H1 (cell line): ENCODE results near the gene GNG4. TPM values are rescaled to one million over a fixed set of nuclear protein-coding genes. Genes with fewer than 3 reads are reported as not detected.

Experiments used
- CTCF ChIA-PET: fragments of 300-600 bp; sonication (Branson Sonifier 250); formaldehyde crosslinking; loops from one replicate; lab custom pipeline; 2021; ENCODE audit not compliant: partially characterized antibody; lab: Charles Lee
- POLR2A ChIA-PET: fragments of 300-600 bp; sonication (Branson Sonifier 250); formaldehyde crosslinking; loops from one replicate; lab custom pipeline; 2021; ENCODE audit warnings: inconsistent platforms; ENCODE audit not compliant: partially characterized antibody; lab: Charles Lee
- DNase-seq, 2 experiments: peaks; one replicate each; pipeline versions ENCODE4 v3.0.0 to v3.0.0-alpha.2; 2010 to 2022; ENCODE audit warnings: low spot score in 2 of 2, low read depth in 1 of 2, mixed read lengths in 1 of 2
- FAIRE-seq: peaks from 2 replicates; lab custom pipeline; 2011; peaks lifted over from hg19 to GRCh38; lab: Jason Lieb, UNC
- H2AFZ ChIP-seq: 2 replicates; pipeline ENCODE4 v1.8.1; 2012; ENCODE audit warnings: low read length, inconsistent platforms
- H2AK5ac ChIP-seq: 2 replicates; pipeline ENCODE4 v1.6.1; 2013; ENCODE audit warnings: low read depth, low read length
- H2BK120ac ChIP-seq: replicated peaks from 2 replicates; pipeline ENCODE3; 2013; ENCODE audit warnings: low read depth, low read length, inconsistent platforms
- H2BK12ac ChIP-seq: 2 replicates; pipeline ENCODE4 v1.6.1; 2013; ENCODE audit warnings: low read depth, low read length
- H2BK15ac ChIP-seq: 2 replicates; pipeline ENCODE4 v1.6.1; 2013; ENCODE audit warnings: low read length
- H2BK20ac ChIP-seq: 2 replicates; pipeline ENCODE4 v1.6.1; 2013; ENCODE audit warnings: low read length
- H2BK5ac ChIP-seq: 2 replicates; pipeline ENCODE4 v1.6.1; 2013; ENCODE audit warnings: low read depth, low read length
- H3K14ac ChIP-seq: 2 replicates; pipeline ENCODE4 v1.6.1; 2013; ENCODE audit warnings: inconsistent platforms; ENCODE audit not compliant: insufficient read length
- H3K18ac ChIP-seq: 2 replicates; pipeline ENCODE4 v1.6.1; 2013; ENCODE audit warnings: low read length; ENCODE audit errors: extremely low read depth
- H3K23ac ChIP-seq: 2 replicates; pipeline ENCODE4 v1.6.1; 2013; ENCODE audit warnings: inconsistent platforms; ENCODE audit not compliant: insufficient read length
- H3K23me2 ChIP-seq: 2 replicates; pipeline ENCODE4 v1.6.1; 2013; ENCODE audit warnings: low read depth, low read length
- H3K27ac ChIP-seq: 2 replicates; pipeline ENCODE4 v1.6.1; 2011; ENCODE audit warnings: low read depth, low read length, inconsistent platforms
- H3K27me3 ChIP-seq, 4 experiments: replicated peaks in 1 of 4; 1 replicate in 1 of 4; 2 replicates in 3 of 4; pipeline versions ENCODE4 v1.6.1 to v1.8.1; 2011 to 2013; ENCODE audit warnings: low read length in 3 of 4, mild to moderate bottlenecking in 3 of 4, inconsistent platforms in 2 of 4, mixed read lengths in 2 of 4, moderate library complexity in 1 of 4; ENCODE audit not compliant: control insufficient read depth in 3 of 4, insufficient read depth in 3 of 4; ENCODE audit errors: extremely low read depth in 1 of 4
- H3K36me3 ChIP-seq, 4 experiments: 2 replicates each; pipeline versions ENCODE4 v1.6.1 to v1.8.1; 2011 to 2013; ENCODE audit warnings: mild to moderate bottlenecking in 4 of 4, low read length in 3 of 4, moderate library complexity in 2 of 4, control low read depth in 1 of 4, inconsistent platforms in 1 of 4; ENCODE audit not compliant: insufficient read depth in 4 of 4, control insufficient read depth in 2 of 4
- H3K4ac ChIP-seq: replicated peaks from 2 replicates; pipeline ENCODE3; 2013; ENCODE audit warnings: low read length, low read depth, mixed read lengths, inconsistent platforms; ENCODE audit not compliant: insufficient read length
- H3K4me1 ChIP-seq, 4 experiments: replicated peaks in 1 of 4; 1 replicate in 1 of 4; 2 replicates in 3 of 4; pipeline versions ENCODE4 v1.6.1 to v1.8.1; 2011 to 2013; ENCODE audit warnings: low read length in 3 of 4, inconsistent platforms in 2 of 4, mixed read lengths in 1 of 4; ENCODE audit not compliant: insufficient read depth in 4 of 4, control insufficient read depth in 3 of 4
- H3K4me2 ChIP-seq, 2 experiments: 2 replicates each; pipeline versions ENCODE4 v1.6.1 to v1.8.1; 2011 to 2013; ENCODE audit warnings: low read depth in 2 of 2, low read length in 2 of 2, control low read depth in 1 of 2, inconsistent platforms in 1 of 2, mild to moderate bottlenecking in 1 of 2; ENCODE audit not compliant: insufficient read depth in 1 of 2
- H3K4me3 ChIP-seq, 4 experiments: fragments of 200-600, 300-600 bp in 1 of 4; sonication (generic), shearing (Covaris generic), sonication (Bioruptor Twin) in 1 of 4; 2 replicates each; pipeline versions ENCODE4 v1.5.1 to v1.8.1; 2011 to 2016; ENCODE audit warnings: low read length in 4 of 4, low read depth in 3 of 4, control low read depth in 2 of 4, inconsistent platforms in 2 of 4, mild to moderate bottlenecking in 2 of 4, mixed read lengths in 1 of 4, moderate library complexity in 1 of 4; ENCODE audit not compliant: insufficient read depth in 2 of 4; ENCODE audit errors: extremely low read depth in 1 of 4
- H3K56ac ChIP-seq: replicated peaks from 2 replicates; pipeline ENCODE3; 2013; ENCODE audit warnings: low read depth, mild to moderate bottlenecking, mixed read lengths, low read length, inconsistent platforms; ENCODE audit not compliant: insufficient read length
- H3K79me1 ChIP-seq: 2 replicates; pipeline ENCODE4 v1.6.1; 2013; ENCODE audit warnings: low read depth, low read length, control low read depth
- H3K79me2 ChIP-seq, 2 experiments: 2 replicates each; pipeline versions ENCODE4 v1.6.1 to v1.8.1; 2012 to 2013; ENCODE audit warnings: low read length in 2 of 2, mild to moderate bottlenecking in 2 of 2, inconsistent platforms in 1 of 2; ENCODE audit not compliant: insufficient read depth in 2 of 2, control insufficient read depth in 1 of 2
- H3K9ac ChIP-seq, 4 experiments: replicated peaks in 1 of 4; 1 replicate in 1 of 4; 2 replicates in 3 of 4; pipeline versions ENCODE4 v1.6.1 to v1.8.1; 2011 to 2013; ENCODE audit warnings: low read depth in 3 of 4, low read length in 3 of 4, control low read depth in 2 of 4, mild to moderate bottlenecking in 2 of 4, moderate library complexity in 2 of 4, inconsistent platforms in 1 of 4; ENCODE audit errors: extremely low read depth in 1 of 4
- H3K9me3 ChIP-seq, 2 experiments: 2 replicates each; pipeline versions ENCODE4 v1.6.1 to v1.8.1; 2012 to 2013; ENCODE audit warnings: mild to moderate bottlenecking in 2 of 2, moderate library complexity in 2 of 2, control low read depth in 1 of 2, inconsistent platforms in 1 of 2, low read depth in 1 of 2, low read length in 1 of 2, mixed read lengths in 1 of 2; ENCODE audit not compliant: insufficient read depth in 2 of 2
- H4K20me1 ChIP-seq, 2 experiments: replicated peaks in 1 of 2; 2 replicates each; pipeline versions ENCODE3 to v1.8.1; 2011 to 2013; ENCODE audit warnings: inconsistent platforms in 2 of 2, low read length in 2 of 2, mild to moderate bottlenecking in 1 of 2; ENCODE audit not compliant: insufficient read depth in 2 of 2, control insufficient read depth in 1 of 2
- H4K5ac ChIP-seq: 2 replicates; pipeline ENCODE4 v1.6.1; 2013; ENCODE audit warnings: low read length, low read depth, mixed read lengths, inconsistent platforms; ENCODE audit not compliant: insufficient read length
- H4K8ac ChIP-seq: 2 replicates; pipeline ENCODE4 v1.8.0; 2013; ENCODE audit warnings: mild to moderate bottlenecking, moderate library complexity, low read length, inconsistent platforms; ENCODE audit not compliant: insufficient read depth; ENCODE audit errors: extremely low read depth
- H4K91ac ChIP-seq: replicated peaks from 2 replicates; pipeline ENCODE3; 2013; ENCODE audit warnings: low read length, mixed read lengths, inconsistent platforms; ENCODE audit not compliant: insufficient read length
- BRCA1 ChIP-seq: IDR thresholded peaks from 2 replicates; pipeline ENCODE4 v1.6.1; 2012; ENCODE audit warnings: low read depth, low read length, improper control_type of control experiment
- CREB1 ChIP-seq: IDR thresholded peaks from 2 replicates; pipeline ENCODE4 v1.6.1; 2012; ENCODE audit warnings: inconsistent platforms
- JUN ChIP-seq: IDR thresholded peaks from 2 replicates; pipeline ENCODE4 v1.6.1; 2011; ENCODE audit warnings: low read depth, mild to moderate bottlenecking, improper control_type of control experiment, low read length
- JUND ChIP-seq: IDR thresholded peaks from 2 replicates; pipeline ENCODE4 v1.6.1; 2011; ENCODE audit warnings: mild to moderate bottlenecking, improper control_type of control experiment, low read length
- POU5F1 ChIP-seq: IDR thresholded peaks from 2 replicates; pipeline ENCODE4 v1.6.1; 2011; ENCODE audit warnings: low read depth, mild to moderate bottlenecking, low read length, moderate library complexity
- RBBP5 ChIP-seq: IDR thresholded peaks from 2 replicates; pipeline ENCODE4 v1.7.1; 2012; ENCODE audit warnings: low read depth, mild to moderate bottlenecking, inconsistent platforms, low read length, moderate library complexity, borderline replicate concordance
- RFX5 ChIP-seq: IDR thresholded peaks from 2 replicates; pipeline ENCODE4 v1.6.1; 2011; ENCODE audit warnings: low read depth, low read length, improper control_type of control experiment, borderline replicate concordance
- RNF2 ChIP-seq: fragments of 200-900, 300-1000 bp; sonication (generic); IDR thresholded peaks from 2 replicates; pipeline ENCODE4 v1.7.1; 2016; ENCODE audit warnings: borderline replicate concordance, low read depth, mild to moderate bottlenecking, antibody characterized with exemption, low read length; ENCODE audit not compliant: poor library complexity, severe bottlenecking; ENCODE audit errors: missing control alignments
- TAF1 ChIP-seq: IDR thresholded peaks from 2 replicates; pipeline ENCODE4 v1.6.1; 2011; ENCODE audit warnings: mild to moderate bottlenecking, low read depth, low read length
- TAF7 ChIP-seq: optimal IDR thresholded peaks from 2 replicates; pipeline ENCODE3; 2011; ENCODE audit warnings: low read depth, mild to moderate bottlenecking, inconsistent platforms, low read length, moderate library complexity, borderline replicate concordance
- TCF12 ChIP-seq: IDR thresholded peaks from 2 replicates; pipeline ENCODE4 v1.6.1; 2011; ENCODE audit warnings: low read depth, mild to moderate bottlenecking, low read length
- USF2 ChIP-seq: IDR thresholded peaks from 2 replicates; pipeline ENCODE4 v1.6.1; 2011; ENCODE audit warnings: low read length, improper control_type of control experiment
- YY1 ChIP-seq: IDR thresholded peaks from 2 replicates; pipeline ENCODE4 v1.6.1; 2011; ENCODE audit warnings: low read depth, mild to moderate bottlenecking, low read length
- WGBS, 2 experiments: shearing (Covaris generic) in 1 of 2; methylation state at CpG; one replicate each; pipeline versions ENCODE4 v1.1.6 to v1.1.7; 2013 to 2015; ENCODE audit warnings: low lambda C conversion rate in 2 of 2, mixed read lengths in 2 of 2, inconsistent platforms in 1 of 2, low coverage in 1 of 2, missing lambda C conversion rate in 1 of 2; ENCODE audit not compliant: insufficient replicate concordance in 2 of 2, insufficient coverage in 1 of 2, insufficient read length in 1 of 2; ENCODE audit errors: extremely low coverage in 1 of 2, missing lambda C conversion rate in 1 of 2; 5-methylcytosine and 5-hydroxymethylcytosine counted together
- polyA plus RNA-seq, 7 experiments: library from polyadenylated mRNA; depleted of rRNA in 3 of 7; stranded (reverse) in 5 of 7; unstranded in 2 of 7; fragments of >200 nt in 5 of 7; fragments of 200-250 nt in 2 of 7; gene quantifications; 1 replicate in 5 of 7; 2 replicates in 1 of 7; 4 replicates in 1 of 7; pipeline versions ENCODE4 v1.2.1 to v1.2.3, GENCODE V29; 2011 to 2013; ENCODE audit warnings: missing spikeins in 2 of 7, mixed read lengths in 2 of 7
- total RNA-seq: library from RNA; stranded (reverse); fragmentation: NEBNext Ultra II Directional; extraction: Animal tissue kit (Norgen Biotek cat#: 25700); gene quantifications from 2 replicates; pipeline ENCODE4 v1.2.1, GENCODE V29; 2021

Gene GNG4
- total and polyA plus RNA-seq, 2 of the 8 experiments (the other 6 are each of a cell fraction or from before 2014, with no cell fraction given): 95.5 to 96.8 TPM

GRCh38 chr1:235683653-235684052, 34.1 kb upstream of the GNG4 start:
- Histone ChIP-seq H3K4ac (no peak overlapping the region), H2BK15ac (no peak overlapping the region), H3K9me3 (no peaks in the 10 kb centered on the region), H3K23ac (no peak overlapping the region), H3K56ac (no peak overlapping the region), H2BK20ac (no peak overlapping the region), H4K8ac (no peak overlapping the region), H3K23me2 (no peaks in the 10 kb centered on the region), H3K9ac (no peak overlapping the region), H4K20me1 (no peaks in the 10 kb centered on the region), H4K5ac (no peak overlapping the region), H2BK12ac (no peak overlapping the region), H3K18ac (no peak overlapping the region), H3K4me1 (peaks cover 0 to 6% (median 4%) of the 10 kb centered on the region in 4 experiments; a peak in 5 of 7 replicates), H2AK5ac (no peak overlapping the region), H3K27ac (no peak overlapping the region), H2BK120ac (no peak overlapping the region), H3K14ac (no peak overlapping the region), H2BK5ac (no peak overlapping the region), H3K4me2 (no peak overlapping the region), H3K4me3 (no peak overlapping the region), H4K91ac (no peak overlapping the region), H3K79me2 (peaks cover 0 to 6% of the 10 kb centered on the region in 2 experiments; a peak in 1 of 4 replicates), H3K36me3 (no peaks in the 10 kb centered on the region), H3K79me1 (no peaks in the 10 kb centered on the region), H2AFZ (no peak overlapping the region), H3K27me3 (no peaks in the 10 kb centered on the region)
- ChIA-PET POLR2A (interaction anchor here (0.6 to 1.9 kb wide), 5 partner anchors 10 to 135 kb away, joined by 3 to 6 read pairs (median 3); no protein-coding TSS in a partner anchor), CTCF (interaction anchor here (1.3 to 3.3 kb wide), 2 partner anchors 47 to 83 kb away, joined by 3 to 9 read pairs; no protein-coding TSS in a partner anchor)
- FAIRE-seq (peak; percentile 24), DNase-seq (no peak)
- WGBS, 2 experiments: 84% methylated on average over 1 of the region's 1 CpG; no CpG with 5 or more reads in 1 of the 2 experiments
- no peak for TF ChIP-seq YY1
- TF ChIP-seq TAF1: no peak
- no peak for TF ChIP-seq POU5F1
- no peak for TF ChIP-seq JUND
- no peak for TF ChIP-seq RFX5
- TF ChIP-seq BRCA1: no peak
- no peak for TF ChIP-seq RBBP5
- TF ChIP-seq USF2: no peak
- no peak for TF ChIP-seq TCF12
- no peak for TF ChIP-seq JUN
- TF ChIP-seq CREB1: no peak
- no peak for TF ChIP-seq RNF2
- no peak for TF ChIP-seq TAF7
